HUES48 (cell line): ENCODE data around the gene GLIS1.

Source experiments
- H3K27ac ChIP-seq: one replicate; pipeline ENCODE4 v1.7.0; 2013; ENCODE audit warnings: low read depth, low read length, inconsistent platforms
- H3K27me3 ChIP-seq: 2 replicates; pipeline ENCODE4 v1.6.1; 2013; ENCODE audit warnings: mild to moderate bottlenecking, low read length; ENCODE audit not compliant: control insufficient read depth, insufficient read depth
- H3K36me3 ChIP-seq: 2 replicates; pipeline ENCODE4 v1.6.1; 2013; ENCODE audit warnings: low read length; ENCODE audit not compliant: control insufficient read depth, insufficient read depth
- H3K4me1 ChIP-seq: 2 replicates; pipeline ENCODE4 v1.6.1; 2013; ENCODE audit warnings: mild to moderate bottlenecking, low read length; ENCODE audit not compliant: control insufficient read depth, insufficient read depth
- H3K4me3 ChIP-seq: 2 replicates; pipeline ENCODE4 v1.5.1; 2013; ENCODE audit warnings: mild to moderate bottlenecking, low read depth, low read length
- H3K9ac ChIP-seq: 2 replicates; pipeline ENCODE4 v1.6.1; 2013; ENCODE audit warnings: mild to moderate bottlenecking, low read depth, low read length, moderate library complexity
- H3K9me3 ChIP-seq: 2 replicates; pipeline ENCODE4 v1.6.1; 2013; ENCODE audit warnings: low read length; ENCODE audit not compliant: control insufficient read depth, insufficient read depth

The GLIS1 gene

DNA sequence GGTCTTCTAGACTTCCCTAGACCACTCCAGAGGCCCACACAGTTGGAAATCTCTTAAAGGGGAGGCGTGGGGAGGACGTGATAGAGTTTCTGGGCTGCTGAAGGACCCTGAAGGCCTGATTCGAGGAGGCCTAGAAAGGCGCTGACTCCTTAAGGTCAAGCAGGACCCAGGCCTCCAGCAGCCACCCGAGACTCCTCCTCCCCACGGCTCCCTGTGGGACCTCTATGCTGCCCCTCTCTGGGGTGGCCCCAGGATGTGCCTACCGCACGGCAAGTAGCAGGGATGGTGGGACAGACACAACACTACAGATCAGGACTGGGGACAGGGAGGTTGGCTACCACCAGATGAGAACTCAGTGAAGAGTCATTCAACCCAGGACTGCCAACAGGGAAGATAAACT, 77.5 kb downstream of the GLIS1 start:
- H3K4me1 ChIP-seq: no peaks in the 10 kb centered on the region
- no peaks in the 10 kb centered on the region for H3K36me3 ChIP-seq
- no peak overlapping the region for H3K27ac ChIP-seq
- H3K27me3 ChIP-seq: no peaks in the 10 kb centered on the region
- H3K9me3 ChIP-seq: no peaks in the 10 kb centered on the region
- no peak overlapping the region for H3K4me3 ChIP-seq
- no peak overlapping the region for H3K9ac ChIP-seq

DNA sequence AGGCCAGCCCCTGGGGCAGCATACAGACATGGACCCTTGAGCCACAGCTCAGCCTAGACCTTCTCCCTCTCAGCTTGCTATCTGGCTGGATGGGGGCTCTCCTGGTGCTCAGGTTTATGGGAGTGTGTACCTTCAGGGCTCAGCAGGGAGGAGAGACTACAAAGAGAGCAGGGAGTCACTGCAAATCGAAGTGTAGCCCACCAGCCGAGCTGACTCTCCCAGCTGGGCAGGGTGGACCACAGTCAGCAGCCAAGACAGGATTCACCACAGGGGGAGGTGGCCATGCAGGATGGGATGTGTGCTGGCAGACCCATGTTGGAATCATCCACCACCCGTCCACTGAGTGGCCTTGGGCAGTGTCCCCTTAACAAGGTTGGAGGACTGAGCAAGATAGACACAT, 78.3 kb downstream of the GLIS1 start:
- Histone ChIP-seq H3K27me3 (no peaks in the 10 kb centered on the region), H3K9me3 (no peaks in the 10 kb centered on the region), H3K36me3 (no peaks in the 10 kb centered on the region), H3K4me3 (no peak overlapping the region), H3K9ac (no peak overlapping the region), H3K27ac (no peak overlapping the region), H3K4me1 (no peaks in the 10 kb centered on the region)

DNA sequence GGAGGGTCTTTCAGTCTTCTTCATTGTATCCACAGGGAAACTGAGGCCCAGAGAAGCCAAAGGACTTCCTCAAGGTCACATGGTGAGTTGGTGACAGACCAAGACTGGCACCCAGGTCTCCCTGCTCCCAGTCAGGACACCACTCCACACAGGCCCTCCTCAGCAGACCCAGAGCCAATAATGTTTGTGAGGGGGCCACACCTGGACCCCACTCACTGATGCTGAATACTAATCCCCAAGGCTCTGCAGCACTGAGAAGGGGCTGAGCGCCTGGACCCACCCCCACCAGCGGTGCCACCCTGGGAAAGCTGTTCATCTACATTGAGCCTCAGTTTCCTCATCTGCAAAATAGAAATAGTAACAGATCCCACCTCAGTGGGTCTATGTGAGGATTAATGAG, 79.5 kb downstream of the GLIS1 start:
- Histone ChIP-seq H3K4me3 (no peak overlapping the region), H3K27me3 (no peaks in the 10 kb centered on the region), H3K9me3 (no peaks in the 10 kb centered on the region), H3K36me3 (no peaks in the 10 kb centered on the region), H3K4me1 (no peaks in the 10 kb centered on the region), H3K9ac (no peak overlapping the region), H3K27ac (no peak overlapping the region)

DNA sequence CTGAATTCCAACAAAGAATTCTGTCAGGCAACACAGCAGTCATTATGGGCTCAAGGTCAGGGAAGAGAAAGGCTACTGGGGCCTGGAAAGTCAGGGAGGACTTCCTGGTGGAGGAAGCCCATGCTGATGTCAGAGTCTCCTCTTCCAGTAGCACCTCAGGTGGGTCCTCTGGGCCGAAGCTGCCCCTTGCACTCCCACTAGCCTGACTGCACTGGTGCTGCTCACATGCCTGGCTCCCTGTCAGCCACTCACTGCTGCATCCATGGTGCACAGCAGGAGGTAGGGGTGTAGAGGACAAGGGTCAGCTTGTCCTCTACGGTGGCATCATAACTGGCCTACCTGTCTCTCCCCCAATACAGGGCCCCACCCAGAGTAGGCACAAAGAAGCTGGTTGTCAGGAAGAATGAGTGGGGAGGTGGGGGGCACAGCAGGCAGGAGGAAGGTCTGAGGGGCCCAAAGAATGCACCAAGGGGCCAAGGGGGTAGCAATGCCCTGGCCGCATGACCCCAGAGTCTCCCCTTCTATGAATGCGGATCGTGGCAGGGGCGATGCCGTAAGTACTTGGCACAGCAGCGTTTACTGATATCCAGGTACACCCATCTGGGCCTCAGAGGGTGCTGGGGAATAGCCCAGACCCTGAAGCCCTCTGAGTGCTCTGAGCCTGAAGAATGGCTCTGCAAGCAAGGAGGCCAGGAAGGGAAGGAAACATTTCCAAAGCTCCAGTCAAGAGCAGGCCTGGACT, 80.3 kb downstream of the GLIS1 start:
- Histone ChIP-seq H3K4me3 (no peak overlapping the region), H3K36me3 (no peaks in the 10 kb centered on the region), H3K4me1 (no peaks in the 10 kb centered on the region), H3K9ac (no peak overlapping the region), H3K27me3 (no peaks in the 10 kb centered on the region), H3K27ac (no peak overlapping the region), H3K9me3 (no peaks in the 10 kb centered on the region)

DNA sequence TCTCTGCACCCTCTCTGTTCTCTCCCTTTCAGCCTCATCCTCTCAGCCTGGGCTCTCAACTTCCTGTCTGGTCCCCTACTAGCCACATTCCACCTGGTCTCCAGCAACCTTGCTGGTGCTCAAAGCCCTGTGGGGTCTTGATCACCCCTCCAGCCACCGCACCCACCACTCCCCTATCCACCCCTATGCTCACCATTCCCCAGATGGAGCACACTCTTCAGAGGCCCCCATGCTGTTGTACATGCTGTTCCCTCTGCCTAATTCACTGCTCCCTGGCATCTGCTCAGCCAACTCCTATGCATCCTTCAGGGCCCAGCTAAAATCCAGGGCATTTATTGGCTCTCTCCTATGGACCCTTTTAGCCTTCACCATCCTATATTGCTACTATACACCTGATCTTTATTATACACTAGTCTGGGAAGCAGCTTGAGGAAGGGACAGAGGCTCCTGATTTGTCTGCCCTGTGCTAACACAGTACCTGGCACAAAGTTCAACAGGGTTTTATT, 81.0 kb downstream of the GLIS1 start:
- Histone ChIP-seq H3K27me3 (no peaks in the 10 kb centered on the region), H3K4me1 (no peaks in the 10 kb centered on the region), H3K36me3 (no peaks in the 10 kb centered on the region), H3K9me3 (no peaks in the 10 kb centered on the region), H3K27ac (no peak overlapping the region), H3K9ac (no peak overlapping the region), H3K4me3 (no peak overlapping the region)

DNA sequence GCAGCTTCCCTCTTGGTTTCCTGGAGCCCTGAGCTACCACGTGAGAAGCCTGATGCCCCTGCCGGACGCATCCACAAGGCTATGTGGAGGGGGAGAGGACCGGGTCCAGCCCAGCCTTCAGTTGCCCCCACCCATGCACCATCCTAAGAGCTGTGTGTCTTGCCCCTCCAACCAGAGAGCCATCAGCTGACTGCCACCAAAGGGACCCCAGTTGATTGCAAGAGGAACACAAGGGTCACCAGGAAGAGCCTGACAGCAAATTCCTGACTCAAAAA, 81.5 kb downstream of the GLIS1 start:
- no peak overlapping the region for H3K27ac ChIP-seq
- no peak overlapping the region for H3K9ac ChIP-seq
- H3K36me3 ChIP-seq: no peaks in the 10 kb centered on the region

DNA sequence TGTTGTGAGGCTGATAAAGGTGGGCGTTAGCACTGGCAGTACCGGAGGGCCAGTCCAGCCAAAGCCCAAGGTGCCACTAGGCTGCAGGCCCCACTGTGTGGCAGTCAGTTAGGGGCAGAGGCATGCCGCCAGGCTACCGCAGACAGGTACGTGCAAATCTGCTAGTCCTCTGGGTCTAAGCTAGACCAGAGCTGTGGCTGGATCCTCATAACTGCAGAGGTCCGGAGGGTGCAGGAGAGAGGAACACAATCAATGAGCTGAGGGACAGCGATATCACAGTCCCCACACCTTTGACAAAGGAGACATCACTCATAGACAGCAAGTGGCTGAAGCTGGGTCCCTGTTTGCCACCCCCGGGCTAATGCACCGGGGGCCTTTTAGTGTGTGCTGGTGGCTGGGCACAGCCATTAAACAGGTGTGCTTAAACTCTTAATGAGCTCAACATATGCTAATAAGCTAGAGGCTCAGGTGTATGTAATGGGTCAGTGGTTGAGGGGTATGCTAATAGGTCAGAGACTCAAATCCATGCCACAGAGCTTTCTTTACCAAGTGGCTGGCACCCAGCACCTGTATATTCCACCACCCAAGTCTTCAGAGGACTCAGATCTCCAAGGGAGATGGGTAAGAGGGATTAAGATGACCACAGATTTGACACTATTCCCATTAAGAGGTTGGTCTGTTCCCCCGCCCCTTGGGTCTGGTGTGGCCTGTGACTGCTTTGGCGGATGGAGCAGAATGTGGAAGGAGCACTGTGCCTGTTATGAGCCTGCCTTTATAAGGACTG, 82.0 kb downstream of the GLIS1 start:
- no peaks in the 10 kb centered on the region for H3K9me3 ChIP-seq
- H3K4me3 ChIP-seq: no peak overlapping the region
- H3K4me1 ChIP-seq: no peaks in the 10 kb centered on the region
- H3K27ac ChIP-seq: no peak overlapping the region
- no peaks in the 10 kb centered on the region for H3K36me3 ChIP-seq
- no peaks in the 10 kb centered on the region for H3K27me3 ChIP-seq
- H3K9ac ChIP-seq: no peak overlapping the region

More for the DNA sequence above, 81.5 kb downstream of the GLIS1 start:
- Histone ChIP-seq H3K4me1 (no peaks in the 10 kb centered on the region), H3K27me3 (no peaks in the 10 kb centered on the region), H3K9me3 (no peaks in the 10 kb centered on the region), H3K4me3 (no peak overlapping the region)

DNA sequence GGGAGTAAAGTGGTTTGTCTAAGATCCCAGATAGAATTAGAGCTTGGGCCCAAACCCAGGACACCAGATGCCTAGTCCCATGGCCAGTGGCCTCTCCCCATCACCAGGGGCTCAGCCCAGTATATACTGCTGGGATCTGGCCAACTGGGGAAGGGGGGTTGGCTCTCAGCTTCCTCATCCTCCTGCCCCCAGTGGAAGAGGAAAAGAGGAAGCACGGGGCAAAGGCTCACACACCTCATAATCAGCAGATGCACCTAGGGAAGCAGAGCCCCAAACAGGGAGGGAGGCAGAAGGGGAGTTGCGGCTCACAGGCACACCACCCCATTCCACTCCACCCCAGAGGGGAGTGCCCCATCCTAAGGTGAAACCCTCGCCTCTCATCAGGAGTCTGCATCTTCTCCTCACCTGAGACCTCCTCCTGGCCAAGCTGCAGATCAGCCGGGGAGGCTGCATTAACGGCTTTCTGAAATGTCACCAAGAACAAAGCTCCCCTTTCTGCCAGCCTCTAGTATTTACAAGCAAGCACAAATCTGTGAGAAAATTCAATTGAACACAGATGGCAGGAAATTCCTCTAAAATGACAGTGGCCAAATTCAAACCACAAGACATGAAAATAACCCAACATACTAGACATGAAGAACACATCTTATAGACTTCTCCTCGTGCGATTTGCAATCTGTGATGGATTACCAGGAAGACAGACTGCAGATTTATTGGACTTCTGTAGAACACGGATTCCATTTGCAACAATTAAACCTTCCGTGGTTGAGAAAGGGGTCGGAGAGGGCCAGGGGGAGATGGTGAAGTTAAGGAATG, 82.8 kb downstream of the GLIS1 start:
- H3K27ac ChIP-seq: no peak overlapping the region
- no peak overlapping the region for H3K4me3 ChIP-seq
- no peaks in the 10 kb centered on the region for H3K36me3 ChIP-seq
- no peaks in the 10 kb centered on the region for H3K9me3 ChIP-seq
- H3K4me1 ChIP-seq: no peaks in the 10 kb centered on the region
- no peaks in the 10 kb centered on the region for H3K27me3 ChIP-seq
- no peak overlapping the region for H3K9ac ChIP-seq

DNA sequence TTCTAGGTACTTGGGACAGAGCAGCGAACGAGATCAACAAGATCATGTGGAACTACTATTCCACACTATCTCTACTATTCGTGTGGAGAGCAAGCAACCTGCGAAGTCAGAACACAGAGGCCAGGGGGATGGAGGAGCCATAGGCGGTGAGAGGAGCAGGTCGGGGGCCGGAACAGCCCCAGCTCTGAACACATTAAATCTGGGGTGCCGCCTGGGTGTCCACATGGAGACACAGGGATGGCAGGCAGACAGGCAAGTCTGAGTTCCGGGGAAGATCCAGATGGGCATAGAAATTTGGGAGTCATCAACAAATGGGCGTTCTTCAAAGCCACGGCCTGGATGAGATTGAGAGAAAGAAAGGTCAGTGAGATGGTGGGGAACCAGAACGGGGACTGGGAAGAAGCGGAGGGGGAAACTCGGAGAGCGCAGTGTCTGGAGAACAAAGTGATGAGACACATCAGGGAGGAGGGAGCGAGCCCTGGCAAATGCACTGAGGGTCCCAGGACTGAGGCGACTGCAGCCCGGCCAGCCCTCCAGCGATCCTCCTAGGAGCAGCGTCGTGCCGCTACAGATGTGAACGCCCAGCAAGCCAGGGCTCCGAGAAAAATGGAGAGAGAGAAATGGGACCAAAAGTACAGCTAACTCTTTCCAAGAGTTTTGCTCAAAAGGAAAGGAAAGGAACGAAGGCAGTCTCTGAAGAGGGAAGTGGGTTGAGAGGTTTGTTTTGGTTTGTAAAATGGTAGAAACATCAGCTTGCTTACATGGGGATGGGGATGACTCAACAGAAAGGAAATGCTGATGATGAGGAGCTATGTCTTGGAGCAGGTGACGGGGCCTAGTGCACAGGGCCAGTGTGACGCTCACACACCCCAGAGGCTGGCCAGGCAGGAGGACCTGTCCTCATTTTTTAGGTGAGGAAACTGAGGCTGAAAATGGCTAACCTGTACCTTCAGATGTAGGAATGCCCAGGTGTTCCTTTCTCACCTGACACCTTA, 84.5 kb downstream of the GLIS1 start:
- Histone ChIP-seq H3K4me3 (no peak overlapping the region), H3K27ac (no peak overlapping the region), H3K9ac (no peak overlapping the region), H3K9me3 (no peaks in the 10 kb centered on the region), H3K4me1 (no peaks in the 10 kb centered on the region), H3K36me3 (no peaks in the 10 kb centered on the region), H3K27me3 (no peaks in the 10 kb centered on the region)

DNA sequence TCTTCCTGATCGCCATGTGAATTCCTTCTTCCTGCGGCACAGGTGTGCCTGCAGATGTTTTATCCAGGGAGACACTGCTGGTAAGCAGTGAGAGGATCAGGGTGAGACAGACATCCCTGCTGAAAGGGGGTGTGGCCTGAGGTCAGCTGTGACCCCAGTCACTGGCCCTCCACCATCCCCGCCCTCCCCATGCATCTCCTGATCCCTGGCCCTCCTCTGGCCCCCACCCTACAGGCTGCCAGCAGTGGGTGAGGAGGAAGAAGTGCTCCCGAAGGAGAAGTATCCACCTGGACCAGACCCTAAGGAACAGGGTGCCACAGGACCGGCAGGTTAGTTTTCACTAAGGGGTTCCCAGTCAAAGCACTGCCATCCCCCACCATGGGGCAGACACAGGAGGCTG, 85.3 kb downstream of the GLIS1 start:
- no peaks in the 10 kb centered on the region for H3K4me1 ChIP-seq
- no peaks in the 10 kb centered on the region for H3K36me3 ChIP-seq
- H3K27me3 ChIP-seq: no peaks in the 10 kb centered on the region
- no peak overlapping the region for H3K27ac ChIP-seq
- no peaks in the 10 kb centered on the region for H3K9me3 ChIP-seq
- H3K9ac ChIP-seq: no peak overlapping the region
- H3K4me3 ChIP-seq: no peak overlapping the region
